HCT116 (cell line): ENCODE results near the gene ACTBL2. TPM values are rescaled to one million over a fixed set of nuclear protein-coding genes. Genes with fewer than 3 reads are reported as not detected.

Experiments
- ATAC-seq: fragments of 200-7000 bp; cut with Tn5 transposase; 2 replicates; pipeline ENCODE4 v1.9.1; 2020; ENCODE audit warnings: mild to moderate bottlenecking, moderate library complexity
- BruUV-seq: library from RNA; stranded (reverse); fragments of 400-500 nt; replicated peaks from 2 replicates; lab custom pipeline; 2021; lab: Mats Ljungman, UMichigan
- CTCF ChIA-PET: fragments of 300-600 bp; sonication (Branson Sonifier 250); formaldehyde crosslinking; loops from one replicate; lab custom pipeline; 2021; ENCODE audit warnings: antibody characterized with exemption; lab: Charles Lee
- POLR2A ChIA-PET: fragments of 300-600, 350-600 bp; sonication (Branson Sonifier 250); formaldehyde crosslinking; loops from one replicate; lab custom pipeline; 2021; ENCODE audit warnings: antibody characterized with exemption; lab: Charles Lee
- RAD21 ChIA-PET, 2 experiments: fragments of 300-600 bp; sonication (Branson Sonifier 250); formaldehyde crosslinking; loops; one replicate each; lab custom pipeline; 2023; ENCODE audit warnings: low total read pairs in 2 of 2; ENCODE audit not compliant: uncharacterized antibody in 2 of 2, unreplicated experiment in 2 of 2, low non-redundant PET in 1 of 2; lab: Charles Lee
- DNase-seq: peaks from one replicate; pipeline ENCODE4 v3.0.0-alpha.2; 2010; ENCODE audit warnings: low read depth, low spot score
- H2AFZ ChIP-seq: fragments of 200-600 bp; shearing (Covaris generic), sonication (generic); 2 replicates; pipeline ENCODE4 v1.6.1; 2017; ENCODE audit warnings: low read depth, mixed run types, mixed read lengths, antibody characterized with exemption, low read length; ENCODE audit not compliant: poor library complexity, severe bottlenecking
- H3K27ac ChIP-seq: 2 replicates; pipeline ENCODE4 v1.5.1; 2012; ENCODE audit warnings: low read depth, low read length
- H3K27me3 ChIP-seq: fragments of 200-600 bp; sonication (generic); 2 replicates; pipeline ENCODE4 v1.6.1; 2016; ENCODE audit warnings: mixed run types, low read length, mixed read lengths; ENCODE audit not compliant: insufficient read depth
- H3K36me3 ChIP-seq, 2 experiments: fragments of 200-500 bp in 1 of 2; fragments of 200-600 bp in 1 of 2; sonication (Bioruptor generic) in 1 of 2; sonication (generic) in 1 of 2; 2 replicates each; pipeline versions ENCODE4 v1.5.1 to v1.6.1; 2014 to 2016; ENCODE audit warnings: low read length in 2 of 2, inconsistent platforms in 1 of 2, mixed read lengths in 1 of 2, mixed run types in 1 of 2; ENCODE audit not compliant: insufficient read depth in 2 of 2, control insufficient read depth in 1 of 2
- H3K4me1 ChIP-seq, 2 experiments: fragments of 200-600 bp in 1 of 2; sonication (generic) in 1 of 2; 2 replicates each; pipeline versions ENCODE4 v1.5.1 to v1.6.1; 2012 to 2017; ENCODE audit warnings: low read length in 2 of 2, inconsistent platforms in 1 of 2, mild to moderate bottlenecking in 1 of 2, mixed read lengths in 1 of 2, mixed run types in 1 of 2, moderate library complexity in 1 of 2; ENCODE audit not compliant: insufficient read depth in 2 of 2, control insufficient read depth in 1 of 2
- H3K4me2 ChIP-seq: fragments of 200-600 bp; sonication (generic); 2 replicates; pipeline ENCODE4 v1.6.1; 2017; ENCODE audit warnings: mixed run types, low read length, mixed read lengths
- H3K4me3 ChIP-seq, 2 experiments: fragments of 200-600 bp in 1 of 2; sonication (generic) in 1 of 2; replicated peaks in 1 of 2; 2 replicates each; pipeline ENCODE4 v1.5.1; 2011 to 2016; ENCODE audit warnings: low read length in 2 of 2, control low read depth in 1 of 2, low read depth in 1 of 2, mild to moderate bottlenecking in 1 of 2, mixed read lengths in 1 of 2, mixed run types in 1 of 2
- H3K79me2 ChIP-seq: fragments of 200-600 bp; sonication (generic); 2 replicates; pipeline ENCODE4 v1.6.1; 2017; ENCODE audit warnings: mild to moderate bottlenecking, mixed run types, low read length, moderate library complexity, mixed read lengths; ENCODE audit not compliant: insufficient read depth
- H3K9ac ChIP-seq: fragments of 200-600 bp; sonication (generic); 2 replicates; pipeline ENCODE4 v1.6.1; 2016; ENCODE audit warnings: low read length, mixed read lengths
- H3K9me2 ChIP-seq: fragments of 200-600 bp; sonication (generic), shearing (Covaris generic); 2 replicates; pipeline ENCODE4 v1.6.1; 2017; ENCODE audit warnings: mixed run types, mild to moderate bottlenecking, moderate library complexity; ENCODE audit not compliant: insufficient read depth
- H3K9me3 ChIP-seq, 2 experiments: fragments of 200-500 bp in 1 of 2; fragments of 200-600 bp in 1 of 2; sonication (Bioruptor generic) in 1 of 2; sonication (generic) in 1 of 2; 2 replicates each; pipeline ENCODE4 v1.6.1; 2014 to 2017; ENCODE audit warnings: low read length in 2 of 2, mixed read lengths in 2 of 2, inconsistent platforms in 1 of 2, low read depth in 1 of 2, mild to moderate bottlenecking in 1 of 2, mixed run types in 1 of 2, moderate library complexity in 1 of 2; ENCODE audit not compliant: control insufficient read depth in 1 of 2, insufficient read depth in 1 of 2
- H4K20me1 ChIP-seq: fragments of 200-600 bp; sonication (generic), shearing (Covaris generic); 2 replicates; pipeline ENCODE4 v1.6.1; 2017; ENCODE audit warnings: mixed run types, mild to moderate bottlenecking, moderate library complexity; ENCODE audit not compliant: insufficient read depth
- ATF3 ChIP-seq: IDR thresholded peaks from 2 replicates; pipeline ENCODE4 v1.6.1; 2012
- EGR1 ChIP-seq: IDR thresholded peaks from 2 replicates; pipeline ENCODE4 v1.6.1; 2012; ENCODE audit warnings: low read depth
- FOSL1 ChIP-seq: IDR thresholded peaks from 2 replicates; pipeline ENCODE4 v1.6.1; 2012; ENCODE audit warnings: low read depth
- JUND ChIP-seq: IDR thresholded peaks from 2 replicates; pipeline ENCODE4 v1.6.1; 2012
- POLR2A ChIP-seq: IDR thresholded peaks from 2 replicates; pipeline ENCODE4 v1.7.0; 2011; ENCODE audit warnings: borderline replicate concordance; ENCODE audit not compliant: insufficient read depth, insufficient read length; ENCODE audit errors: extremely low read depth
- SP1 ChIP-seq: IDR thresholded peaks from 2 replicates; pipeline ENCODE4 v1.6.1; 2012; ENCODE audit warnings: low read depth
- SRF ChIP-seq: IDR thresholded peaks from 2 replicates; pipeline ENCODE4 v1.6.1; 2012; ENCODE audit warnings: low read depth
- TCF7L2 ChIP-seq: IDR thresholded peaks from 2 replicates; pipeline ENCODE4 v1.7.0; 2011; ENCODE audit warnings: borderline replicate concordance, inconsistent platforms; ENCODE audit not compliant: insufficient read depth, insufficient read length; ENCODE audit errors: extremely low read depth
- ZBTB33 ChIP-seq: IDR thresholded peaks from 2 replicates; pipeline ENCODE4 v1.6.1; 2011; ENCODE audit warnings: mild to moderate bottlenecking, low read length, moderate library complexity; ENCODE audit not compliant: insufficient replicate concordance; ENCODE audit errors: extremely low read depth
- intact Hi-C: fragments of 100-400 bp; cut with micrococcal nuclease; formaldehyde crosslinking; loops from 2 replicates; pipeline ENCODE4 v1.10.0; 2022
- total RNA-seq: library from RNA; stranded (reverse); gene quantifications from one replicate; pipeline ENCODE4 v1.2.1, GENCODE V29; 2021; ENCODE audit not compliant: unreplicated experiment

ACTBL2 gene
- total RNA-seq, 1 experiment from 2014 or later = 0.07 TPM

GRCh38 chr5:57488215-57488955 is 5.8 kb upstream of the ACTBL2 start:
- peaks cover 30 to 37% of the 10 kb centered on the region in 2 experiments for H3K4me1 ChIP-seq
- H3K9ac ChIP-seq = 0 out of 2 replicates have a peak overlapping the region, but pooled peaks have one; percentile 5
- DNase-seq (no peak), ATAC-seq (peak; percentile 81)
- intact Hi-C loops = no loop called here
- peak overlapping the region; percentile 34 for H2AFZ ChIP-seq
- no peak overlapping the region for H3K4me3 ChIP-seq
- CTCF ChIA-PET = interaction anchor here (0.7 kb wide), 1 partner anchor 291 kb away, joined by 3 read pairs; no protein-coding TSS in a partner anchor
- no peaks in the 10 kb centered on the region for H3K36me3 ChIP-seq
- H4K20me1 ChIP-seq = no peaks in the 10 kb centered on the region
- BruUV-seq = no TSS peak
- RAD21 ChIA-PET = no interaction called here
- H3K4me2 ChIP-seq = peak overlapping the region; percentile 59
- POLR2A ChIA-PET = no interaction called here
- peak overlapping the region; percentile 23; the same call in 1 of the 2 replicates for H3K27ac ChIP-seq
- H3K27me3 ChIP-seq = no peaks in the 10 kb centered on the region
- no peaks in the 10 kb centered on the region for H3K79me2 ChIP-seq
- no peaks in the 10 kb centered on the region for H3K9me3 ChIP-seq
- no peaks in the 10 kb centered on the region for H3K9me2 ChIP-seq
- TF ChIP-seq FOSL1 (0 out of 2 replicates have a peak, but pooled peaks have one; percentile 24), TCF7L2 (peak; percentile 52), ATF3 (no peak), POLR2A (no peak), JUND (peak; percentile 10; the same call in 1 of the 2 replicates), ZBTB33 (no peak), EGR1 (no peak), SRF (no peak), SP1 (0 out of 2 replicates have a peak, but pooled peaks have one; percentile 16)
